Thyroid gland (tissue), 4 donors: ENCODE measurements around the gene CLSTN2.

ENCODE experiments used
- CTCF ChIP-seq, 6 experiments: fragments of 200-600 bp in 3 of 6; fragments of 450-650 bp in 3 of 6; sonication (generic) in 3 of 6; IDR thresholded peaks; one replicate each; pipeline ENCODE4 v1.5.1; 2016 to 2019; ENCODE audit warnings: antibody characterized with exemption in 6 of 6, mild to moderate bottlenecking in 2 of 6, inconsistent platforms in 1 of 6, moderate library complexity in 1 of 6
- POLR2A ChIP-seq, 2 donors: fragments of 450-650 bp; IDR thresholded peaks; one replicate each; pipeline ENCODE4 v1.6.1; 2017; ENCODE audit warnings: antibody characterized with exemption in 2 of 2, mild to moderate bottlenecking in 2 of 2, moderate library complexity in 1 of 2

- TF ChIP-seq POLR2A (IDR thresholded peaks at IDR 0.05) (no peak), CTCF (IDR thresholded peaks at IDR 0.05) (no peak)
Measured at GRCh38 chr3:140292684-140293083, 357.7 kb downstream of the CLSTN2 start.
